ENCODE measurements around the gene LINC00237.

Gene LINC00237

GRCh38 chr20:21105429-21106170 lies 558 bp downstream of the LINC00237 start:
- TF ChIP-seq MYC (IDR thresholded peaks at IDR 0.05; ENCODE audit: low read depth, low read length) (no peak), POLR2A (IDR thresholded peaks at IDR 0.05; ENCODE audit: extremely low read depth, insufficient read length) (no peak), MAX (IDR thresholded peaks at IDR 0.05; ENCODE audit: low read depth, low read length) (no peak), CTCF (IDR thresholded peaks at IDR 0.05; ENCODE audit: low read depth, low read length) (no peak)
- DNase-seq (ENCODE audit: low read depth): peak; percentile 36
- H3K4me3 ChIP-seq (ENCODE audit: low read depth, low read length): no peak overlapping the region

GRCh38 chr20:21104921-21105320 lies 1.2 kb downstream of the LINC00237 start:
- H3K4me3 ChIP-seq (ENCODE audit: low read depth, low read length): no peak overlapping the region
- TF ChIP-seq CTCF (IDR thresholded peaks at IDR 0.05; ENCODE audit: low read depth, low read length): no peak
- TF ChIP-seq MYC (IDR thresholded peaks at IDR 0.05; ENCODE audit: low read depth, low read length): no peak
- no peak for TF ChIP-seq MAX (IDR thresholded peaks at IDR 0.05; ENCODE audit: low read depth, low read length)
- no peak for TF ChIP-seq POLR2A (IDR thresholded peaks at IDR 0.05; ENCODE audit: extremely low read depth, insufficient read length)
- no peak for DNase-seq (ENCODE audit: low read depth)

GRCh38 chr20:21104466-21104761 lies 1.7 kb downstream of the LINC00237 start:
- TF ChIP-seq MYC (IDR thresholded peaks at IDR 0.05; ENCODE audit: low read depth, low read length) (no peak), POLR2A (IDR thresholded peaks at IDR 0.05; ENCODE audit: extremely low read depth, insufficient read length) (no peak), MAX (IDR thresholded peaks at IDR 0.05; ENCODE audit: low read depth, low read length) (no peak), CTCF (IDR thresholded peaks at IDR 0.05; ENCODE audit: low read depth, low read length) (no peak)
- no peak for DNase-seq (ENCODE audit: low read depth)
- no peak overlapping the region for H3K4me3 ChIP-seq (ENCODE audit: low read depth, low read length)

GRCh38 chr20:21103582-21104465 lies 2.3 kb downstream of the LINC00237 start:
- no peak overlapping the region for H3K4me3 ChIP-seq (ENCODE audit: low read depth, low read length)
- TF ChIP-seq POLR2A (IDR thresholded peaks at IDR 0.05; ENCODE audit: extremely low read depth, insufficient read length) (no peak), MAX (IDR thresholded peaks at IDR 0.05; ENCODE audit: low read depth, low read length) (no peak), CTCF (IDR thresholded peaks at IDR 0.05; ENCODE audit: low read depth, low read length) (no peak), MYC (IDR thresholded peaks at IDR 0.05; ENCODE audit: low read depth, low read length) (no peak)

GRCh38 chr20:21102603-21103311 lies 3.4 kb downstream of the LINC00237 start:
- H3K4me3 ChIP-seq (ENCODE audit: low read depth, low read length): no peak overlapping the region
- peak; percentile 49 for DNase-seq (ENCODE audit: low read depth)
- TF ChIP-seq MAX (IDR thresholded peaks at IDR 0.05; ENCODE audit: low read depth, low read length): no peak

More at GRCh38 chr20:21103582-21104465, 2.3 kb downstream of the LINC00237 start:
- DNase-seq (ENCODE audit: low read depth): no peak

Measured in NB4 (cell line).